NCI-H748 (cell line): ENCODE measurements around the gene CDX1.

Experiments
- DNase-seq: peaks from one replicate; lab custom pipeline; 2025; ENCODE audit not compliant: unreplicated experiment; lab: John Stamatoyannopoulos, UW

The CDX1 gene

DNA sequence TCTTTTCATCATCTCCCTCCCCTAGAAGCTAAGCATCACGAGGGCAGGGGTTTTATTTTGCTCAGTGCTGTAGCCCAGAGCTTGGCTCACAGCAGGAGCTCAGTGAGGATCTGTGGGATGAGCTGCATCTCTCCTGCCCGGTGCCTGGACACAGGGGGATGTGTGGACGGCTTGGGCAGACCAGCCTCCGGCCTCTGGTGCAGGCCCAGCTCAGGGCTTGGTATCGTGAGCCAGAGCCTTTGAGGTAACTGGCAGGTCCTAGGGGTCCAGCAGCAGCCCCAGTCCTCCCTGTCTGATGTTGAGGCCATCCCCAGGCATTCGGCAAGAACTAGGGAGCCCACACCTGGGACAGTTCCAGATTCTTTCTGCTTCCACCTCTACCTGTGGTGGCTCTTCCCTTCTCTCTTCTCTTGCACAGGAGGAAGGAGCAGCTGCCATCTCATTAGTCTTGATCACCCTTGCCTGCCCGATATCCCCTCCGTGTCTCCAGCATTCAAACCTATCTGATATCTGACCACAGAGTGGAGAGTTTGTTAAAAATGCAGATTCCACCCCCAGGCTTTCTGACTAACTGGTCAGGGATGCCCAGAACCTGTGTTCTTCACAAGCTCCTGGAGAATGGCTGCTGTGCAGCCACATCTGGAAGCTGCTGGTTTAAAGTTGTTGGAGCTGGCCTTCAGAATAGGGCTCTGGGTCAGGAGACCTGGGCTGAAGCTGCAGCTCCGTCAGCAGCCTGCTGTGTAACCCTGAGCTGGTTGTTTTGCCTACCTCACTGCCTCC is 15.4 kb downstream of the CDX1 start:
- DNase-seq, result no peak

GRCh38 chr5:150182774-150183173 is 16.2 kb downstream of the CDX1 start:
- no peak for DNase-seq

DNA sequence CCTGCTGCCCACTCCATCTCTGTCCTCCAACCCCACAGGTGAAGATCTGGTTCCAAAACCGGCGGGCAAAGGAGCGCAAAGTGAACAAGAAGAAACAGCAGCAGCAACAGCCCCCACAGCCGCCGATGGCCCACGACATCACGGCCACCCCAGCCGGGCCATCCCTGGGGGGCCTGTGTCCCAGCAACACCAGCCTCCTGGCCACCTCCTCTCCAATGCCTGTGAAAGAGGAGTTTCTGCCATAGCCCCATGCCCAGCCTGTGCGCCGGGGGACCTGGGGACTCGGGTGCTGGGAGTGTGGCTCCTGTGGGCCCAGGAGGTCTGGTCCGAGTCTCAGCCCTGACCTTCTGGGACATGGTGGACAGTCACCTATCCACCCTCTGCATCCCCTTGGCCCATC is 16.9 kb downstream of the CDX1 start:
- DNase-seq, result no peak

DNA sequence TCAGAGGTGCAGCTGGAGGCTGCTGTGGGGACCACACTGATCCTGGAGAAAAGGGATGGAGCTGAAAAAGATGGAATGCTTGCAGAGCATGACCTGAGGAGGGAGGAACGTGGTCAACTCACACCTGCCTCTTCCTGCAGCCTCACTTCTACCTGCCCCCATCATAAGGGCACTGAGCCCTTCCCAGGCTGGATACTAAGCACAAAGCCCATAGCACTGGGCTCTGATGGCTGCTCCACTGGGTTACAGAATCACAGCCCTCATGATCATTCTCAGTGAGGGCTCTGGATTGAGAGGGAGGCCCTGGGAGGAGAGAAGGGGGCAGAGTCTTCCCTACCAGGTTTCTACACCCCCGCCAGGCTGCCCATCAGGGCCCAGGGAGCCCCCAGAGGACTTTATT is 17.4 kb downstream of the CDX1 start:
- no peak for DNase-seq

- DNase-seq, result no peak
These were observed 18.7 kb downstream of the CDX1 start for GRCh38 chr5:150184990-150185912.

GRCh38 chr5:150186137-150186536 is 19.6 kb downstream of the CDX1 start:
- no peak for DNase-seq

DNA sequence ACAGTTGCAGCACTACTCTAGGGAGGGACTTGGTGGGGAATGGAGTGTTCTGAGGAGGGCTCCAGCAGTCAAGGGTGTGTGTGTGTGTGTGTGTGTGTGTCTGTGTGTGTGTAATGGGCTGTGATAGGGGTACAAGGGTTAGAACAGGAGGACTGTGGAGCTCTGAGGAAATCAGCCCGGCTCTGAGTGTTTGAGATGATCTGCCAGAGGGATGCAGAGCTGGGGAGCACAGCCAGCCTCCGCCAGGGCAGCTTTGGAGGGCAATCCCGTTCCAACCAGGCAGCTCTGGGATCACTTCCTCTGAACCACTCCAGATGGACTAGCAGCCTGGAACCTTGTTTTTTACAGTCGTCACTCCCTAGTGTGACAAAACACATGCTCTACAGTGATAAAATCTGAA is 20.3 kb downstream of the CDX1 start:
- DNase-seq, result no peak

GRCh38 chr5:150188146-150188842 is 21.7 kb downstream of the CDX1 start:
- DNase-seq, result no peak

GRCh38 chr5:150189326-150189725 is 22.7 kb downstream of the CDX1 start:
- no peak for DNase-seq

DNA sequence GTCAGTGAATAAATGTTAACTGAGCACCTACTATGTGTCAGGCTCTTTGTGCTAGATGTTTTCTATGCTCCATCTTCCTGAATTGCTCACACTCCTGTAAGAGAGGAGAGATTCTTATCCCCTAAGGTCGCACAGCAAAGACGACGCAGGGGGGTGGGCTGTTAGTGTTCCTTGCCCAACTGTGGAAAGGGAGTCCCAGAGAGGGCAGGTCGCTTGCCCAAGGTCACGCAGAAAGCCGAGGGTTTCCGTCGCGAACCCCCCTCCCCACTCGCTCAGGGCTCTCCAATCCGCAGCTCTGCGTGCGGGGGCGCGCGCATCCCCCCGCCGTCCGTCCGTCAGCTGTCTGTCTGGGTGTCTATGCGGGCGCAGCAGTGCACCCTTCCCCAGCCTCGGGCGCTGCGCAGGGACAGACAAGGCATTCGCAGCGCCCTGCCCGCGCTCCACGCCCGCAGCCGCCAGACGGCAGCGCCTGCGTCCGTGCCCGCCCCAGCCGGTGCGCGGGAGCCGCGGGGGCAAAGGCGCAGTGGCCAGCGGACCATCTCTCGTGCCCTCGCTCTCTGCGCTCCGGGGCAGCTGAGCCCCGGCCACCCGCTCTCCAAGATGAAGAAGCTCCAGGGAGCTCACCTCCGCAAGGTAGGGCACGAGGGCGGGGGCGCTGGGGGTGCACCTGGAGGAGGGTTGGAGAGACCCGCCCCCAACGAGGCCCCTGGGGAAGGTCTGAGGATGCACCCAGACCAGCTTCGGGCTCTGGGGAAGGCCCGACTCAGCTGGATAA is 23.3 kb downstream of the CDX1 start, which contains the start of gene SLC6A7:
Gene SLC6A7, plus strand, starts transcription at position 335 of the 775 bp plus-strand sequence. Its CDS starts 266 bp downstream, at position 601.
- DNase-seq, result peak; percentile 7

DNA sequence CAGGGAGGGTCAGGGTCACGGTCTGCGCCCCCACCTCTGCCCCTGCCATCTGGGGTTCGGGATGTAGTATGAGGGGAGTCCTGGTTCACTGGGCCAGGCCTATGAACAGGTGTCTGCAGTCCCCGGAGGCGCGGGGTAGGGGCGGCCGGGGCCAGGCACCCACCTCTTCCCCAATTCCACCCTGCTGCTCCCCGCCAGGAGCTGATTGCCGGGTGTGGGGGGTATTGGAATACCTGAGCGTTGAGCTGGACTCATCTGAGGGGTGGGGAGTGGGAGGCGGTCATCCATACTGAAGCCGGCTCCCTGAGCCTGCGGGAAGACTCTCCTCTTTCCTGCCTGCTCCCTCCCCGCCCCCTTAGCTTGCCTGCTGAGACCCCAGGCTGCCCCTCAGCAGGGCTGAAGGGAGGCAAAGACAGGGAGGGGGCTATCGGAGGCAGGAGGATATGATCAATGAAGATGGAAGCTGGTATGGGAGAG is 24.0 kb downstream of the CDX1 start:
- DNase-seq, result no peak

DNA sequence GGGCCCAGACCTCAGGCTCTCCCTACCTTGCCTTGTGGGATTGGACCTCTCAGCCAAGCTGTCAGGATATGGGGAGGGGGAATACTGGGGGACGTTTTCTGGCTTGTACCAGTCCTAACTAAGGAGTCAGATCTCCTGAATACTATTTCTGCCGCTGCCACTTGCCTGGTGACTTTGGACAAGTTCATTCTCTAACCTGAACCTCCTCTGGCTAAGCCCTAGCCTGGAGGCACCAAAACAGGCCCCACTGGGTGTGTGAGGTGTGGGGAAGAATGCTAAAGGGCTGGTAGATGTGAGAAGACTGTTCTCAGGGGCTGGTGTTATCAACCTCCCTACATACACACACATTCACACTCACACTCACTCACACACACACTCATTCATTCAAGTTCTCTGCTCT is 24.4 kb downstream of the CDX1 start:
- no peak for DNase-seq

- DNase-seq, result peak; percentile 41
These were observed 25.9 kb downstream of the CDX1 start for GRCh38 chr5:150192462-150192861.

DNA sequence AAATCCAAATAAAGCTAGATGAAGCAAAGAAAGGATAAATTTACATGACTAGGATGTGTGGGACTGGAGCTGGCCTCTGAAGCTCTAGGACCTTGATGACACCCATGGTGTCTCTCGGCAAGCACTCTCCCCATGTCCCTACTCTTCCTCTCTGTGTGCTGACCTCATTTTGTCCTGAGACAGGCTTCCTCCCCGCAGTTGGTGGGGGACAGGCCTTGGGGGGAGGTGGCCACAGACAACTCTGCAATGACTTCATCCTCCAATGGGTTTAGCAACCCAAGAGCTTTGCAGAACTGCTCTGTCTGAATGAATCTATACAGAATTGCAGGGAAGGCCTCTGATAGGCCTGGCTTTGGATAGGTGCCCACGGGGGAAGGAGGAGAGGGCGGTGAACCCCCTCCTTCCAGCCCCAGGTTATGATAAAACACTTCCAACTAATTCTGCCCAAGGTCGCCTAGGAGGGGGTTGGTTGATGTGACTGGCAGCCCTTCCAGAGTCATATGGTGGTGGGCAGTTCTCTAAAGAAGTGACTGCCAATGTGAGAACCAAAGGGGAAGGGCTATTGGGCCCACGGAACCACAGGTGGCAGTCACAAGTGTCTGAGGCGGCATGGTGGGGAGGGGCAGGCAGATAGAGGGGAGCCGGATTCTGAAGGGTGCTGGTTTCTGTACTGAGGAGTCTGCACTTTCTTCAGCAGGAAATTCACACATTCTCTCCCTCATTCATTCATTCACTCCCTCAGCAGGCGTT is 29.3 kb downstream of the CDX1 start:
- no peak for DNase-seq

- no peak for DNase-seq
These were observed 29.9 kb downstream of the CDX1 start for GRCh38 chr5:150196514-150196913.

DNA sequence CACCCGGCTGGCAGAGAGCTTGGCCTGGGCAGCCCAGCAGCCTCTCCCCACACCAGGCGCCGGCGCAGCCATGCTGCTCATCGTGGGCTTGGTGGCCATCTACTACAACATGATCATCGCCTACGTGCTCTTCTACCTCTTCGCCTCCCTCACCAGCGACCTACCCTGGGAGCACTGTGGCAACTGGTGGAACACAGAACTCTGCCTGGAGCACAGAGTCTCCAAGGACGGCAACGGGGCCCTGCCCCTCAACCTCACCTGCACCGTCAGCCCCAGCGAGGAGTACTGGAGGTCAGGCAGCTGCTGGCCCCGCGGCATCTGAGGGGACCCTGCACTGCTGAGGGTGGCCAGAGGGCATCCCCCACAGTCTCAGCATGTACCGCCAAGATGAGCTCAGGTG is 30.4 kb downstream of the CDX1 start:
- DNase-seq, result no peak

- DNase-seq, result no peak
These were observed 30.9 kb downstream of the CDX1 start for GRCh38 chr5:150197476-150197875.

GRCh38 chr5:150202501-150202900 is 35.9 kb downstream of the CDX1 start:
- DNase-seq, result no peak

GRCh38 chr5:150203832-150204589 is 37.4 kb downstream of the CDX1 start:
- no peak for DNase-seq
